ENCODE results near the gene SLMAP.

SLMAP gene

GRCh38 chr3:57756528-57757401, 656 bp downstream of the SLMAP start:
- H3K4me3 ChIP-seq = peak overlapping the region; percentile 85
- DNase-seq (ENCODE audit: low read depth, low spot score) = no peak
- H3K36me3 ChIP-seq (ENCODE audit: insufficient read depth, low read length) = no peaks in the 10 kb centered on the region; the same call in 1 of the 2 replicates
- no peaks in the 10 kb centered on the region for H3K9me3 ChIP-seq (ENCODE audit: low read depth, low read length)
- peak overlapping the region; percentile 91 for H3K9ac ChIP-seq (ENCODE audit: insufficient read length)
- TF ChIP-seq FOXP2 (optimal IDR thresholded peaks at IDR 0.05; ENCODE audit: control extremely low read depth, extremely low read length, insufficient read depth) (no peak), EZH2 (IDR thresholded peaks at IDR 0.05) (no peak), POLR2AphosphoS5 (IDR thresholded peaks at IDR 0.05; ENCODE audit: borderline replicate concordance, low read depth, low read length) (no peak)
- H3K27ac ChIP-seq = no peak overlapping the region

GRCh38 chr3:57757642-57758297, 1.7 kb downstream of the SLMAP start:
- TF ChIP-seq POLR2AphosphoS5 (IDR thresholded peaks at IDR 0.05; ENCODE audit: borderline replicate concordance, low read depth, low read length) (no peak), FOXP2 (optimal IDR thresholded peaks at IDR 0.05; ENCODE audit: control extremely low read depth, extremely low read length, insufficient read depth) (no peak), EZH2 (IDR thresholded peaks at IDR 0.05) (no peak)
- peak overlapping the region; percentile 64 for H3K9ac ChIP-seq (ENCODE audit: insufficient read length)
- peak overlapping the region; percentile 85 for H3K4me3 ChIP-seq
- no peaks in the 10 kb centered on the region; the same call in 1 of the 2 replicates for H3K36me3 ChIP-seq (ENCODE audit: insufficient read depth, low read length)
- no peak overlapping the region for H3K27ac ChIP-seq
- no peaks in the 10 kb centered on the region for H3K9me3 ChIP-seq (ENCODE audit: low read depth, low read length)
- no peak for DNase-seq (ENCODE audit: low read depth, low spot score)

DNA sequence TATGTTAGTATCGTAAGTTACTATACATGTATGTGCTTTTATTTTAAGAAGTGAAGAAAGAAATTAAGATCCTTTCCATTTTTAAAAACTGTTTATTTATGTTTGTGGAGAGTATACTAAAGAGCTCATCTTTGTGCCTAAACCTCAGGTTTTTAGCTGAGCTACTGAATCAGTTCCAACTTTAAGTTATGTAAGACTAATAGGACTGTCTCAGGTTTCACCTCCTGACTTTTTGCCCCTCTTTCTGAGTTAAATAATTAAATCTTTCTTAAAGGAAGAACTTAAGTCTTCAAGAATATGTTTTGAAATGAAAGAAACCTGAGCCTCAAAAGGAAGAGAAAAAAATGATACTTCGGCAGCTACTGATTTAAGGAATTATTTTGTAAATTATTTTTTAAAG, 2.6 kb downstream of the SLMAP start:
- Histone ChIP-seq H3K36me3 (ENCODE audit: insufficient read depth, low read length) (no peaks in the 10 kb centered on the region; the same call in 1 of the 2 replicates), H3K4me3 (peak overlapping the region; percentile 85), H3K9ac (ENCODE audit: insufficient read length) (peak overlapping the region; percentile 64), H3K9me3 (ENCODE audit: low read depth, low read length) (no peaks in the 10 kb centered on the region), H3K27ac (no peak overlapping the region)
- no peak for DNase-seq (ENCODE audit: low read depth, low spot score)
- no peak for TF ChIP-seq EZH2 (IDR thresholded peaks at IDR 0.05)
- TF ChIP-seq POLR2AphosphoS5 (IDR thresholded peaks at IDR 0.05; ENCODE audit: borderline replicate concordance, low read depth, low read length) = no peak
- no peak for TF ChIP-seq FOXP2 (optimal IDR thresholded peaks at IDR 0.05; ENCODE audit: control extremely low read depth, extremely low read length, insufficient read depth)

DNA sequence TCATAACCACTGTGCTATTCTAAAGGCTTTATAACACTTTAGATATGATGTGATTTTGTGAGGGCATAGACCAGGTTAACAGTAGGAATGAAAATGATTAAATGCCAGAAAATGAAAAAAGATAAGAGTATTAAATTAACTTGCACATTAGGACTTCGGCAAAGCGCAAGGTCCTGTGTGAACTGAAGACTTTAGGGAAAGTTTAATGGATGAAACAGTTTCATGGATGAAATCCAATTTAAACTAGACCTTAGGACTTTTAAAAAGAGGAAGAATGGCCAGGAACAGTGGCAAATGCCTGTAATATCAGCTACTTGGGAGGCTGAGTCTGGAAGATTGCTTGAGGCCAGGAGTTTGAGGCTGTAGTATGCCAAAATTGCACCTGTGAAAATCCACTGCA, 8.7 kb downstream of the SLMAP start:
- no peak for DNase-seq (ENCODE audit: low read depth, low spot score)
- no peak overlapping the region for H3K4me3 ChIP-seq
- no peak overlapping the region for H3K27ac ChIP-seq
- no peaks in the 10 kb centered on the region; the same call in 1 of the 2 replicates for H3K36me3 ChIP-seq (ENCODE audit: insufficient read depth, low read length)
- H3K9me3 ChIP-seq (ENCODE audit: low read depth, low read length) = no peaks in the 10 kb centered on the region
- TF ChIP-seq POLR2AphosphoS5 (IDR thresholded peaks at IDR 0.05; ENCODE audit: borderline replicate concordance, low read depth, low read length) = no peak
- no peak for TF ChIP-seq FOXP2 (optimal IDR thresholded peaks at IDR 0.05; ENCODE audit: control extremely low read depth, extremely low read length, insufficient read depth)
- no peak for TF ChIP-seq EZH2 (IDR thresholded peaks at IDR 0.05)
- H3K9ac ChIP-seq (ENCODE audit: insufficient read length) = no peak overlapping the region

DNA sequence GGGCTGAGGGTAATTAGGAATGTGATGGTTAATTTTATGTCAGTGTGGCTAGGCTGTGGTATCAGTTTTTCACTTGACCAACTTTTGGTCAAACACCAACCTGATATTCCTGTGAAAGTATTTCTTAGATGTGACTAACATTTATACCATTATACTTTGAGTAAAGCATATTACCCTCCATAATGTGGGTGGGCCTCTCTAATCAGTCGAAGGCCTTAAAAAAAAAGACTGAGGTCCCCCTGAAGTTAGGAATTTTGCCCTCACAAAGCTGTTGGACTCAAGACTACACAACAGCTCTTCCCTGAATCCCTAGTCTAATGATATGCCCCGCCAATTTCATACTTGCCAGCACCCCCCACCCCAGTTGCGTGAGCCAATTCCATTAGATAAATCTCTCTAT, 12.5 kb downstream of the SLMAP start:
- Histone ChIP-seq H3K36me3 (ENCODE audit: insufficient read depth, low read length) (no peaks in the 10 kb centered on the region), H3K9me3 (ENCODE audit: low read depth, low read length) (no peaks in the 10 kb centered on the region), H3K4me3 (no peak overlapping the region), H3K9ac (ENCODE audit: insufficient read length) (no peak overlapping the region), H3K27ac (no peak overlapping the region)
- no peak for DNase-seq (ENCODE audit: low read depth, low spot score)
- TF ChIP-seq POLR2AphosphoS5 (IDR thresholded peaks at IDR 0.05; ENCODE audit: borderline replicate concordance, low read depth, low read length) (no peak), EZH2 (IDR thresholded peaks at IDR 0.05) (no peak), FOXP2 (optimal IDR thresholded peaks at IDR 0.05; ENCODE audit: control extremely low read depth, extremely low read length, insufficient read depth) (no peak)

DNA sequence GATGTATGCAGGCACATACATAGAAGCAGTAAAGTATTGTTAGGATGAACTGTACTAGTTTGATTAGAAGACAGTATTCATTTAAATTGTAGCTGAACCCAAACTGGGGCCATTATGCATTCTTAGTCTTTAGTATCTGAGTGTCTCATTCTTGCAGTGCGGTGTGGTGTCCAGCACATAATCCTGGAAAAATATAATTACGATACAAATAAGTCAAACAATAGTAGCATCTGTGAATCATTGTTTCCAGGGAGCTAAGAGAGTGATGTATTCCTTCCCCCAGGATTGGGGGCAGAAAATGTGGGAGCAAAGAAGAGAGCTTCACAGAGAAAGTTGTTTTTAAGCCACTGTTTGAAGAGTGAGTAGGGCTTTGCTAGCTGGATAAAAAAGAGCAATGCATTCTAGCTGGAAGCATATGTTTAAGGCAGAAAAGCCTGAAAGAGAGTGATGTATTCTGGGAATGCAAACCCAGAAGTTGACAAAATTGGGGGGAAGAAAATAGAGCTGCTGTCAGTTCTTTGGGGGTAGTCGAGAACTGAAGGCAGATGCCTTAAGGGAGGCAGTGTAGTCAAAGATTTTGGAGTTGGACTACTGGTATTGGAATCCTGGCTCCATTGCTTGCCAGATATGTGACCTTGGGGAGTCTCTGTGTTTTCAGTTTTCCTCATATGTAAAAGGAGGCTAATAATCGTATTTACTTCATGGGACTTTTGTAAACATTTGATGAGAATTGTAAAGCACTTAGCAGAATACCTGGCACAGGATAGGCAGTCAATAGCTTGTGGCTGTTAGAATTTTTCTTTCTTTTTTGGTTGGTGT, 14.1 kb downstream of the SLMAP start:
- no peak overlapping the region for H3K27ac ChIP-seq
- no peaks in the 10 kb centered on the region for H3K9me3 ChIP-seq (ENCODE audit: low read depth, low read length)
- no peak overlapping the region for H3K4me3 ChIP-seq
- DNase-seq (ENCODE audit: low read depth, low spot score) = no peak
- TF ChIP-seq EZH2 (IDR thresholded peaks at IDR 0.05) (no peak), FOXP2 (optimal IDR thresholded peaks at IDR 0.05; ENCODE audit: control extremely low read depth, extremely low read length, insufficient read depth) (no peak)
- H3K36me3 ChIP-seq (ENCODE audit: insufficient read depth, low read length) = no peaks in the 10 kb centered on the region
- H3K9ac ChIP-seq (ENCODE audit: insufficient read length) = no peak overlapping the region

DNA sequence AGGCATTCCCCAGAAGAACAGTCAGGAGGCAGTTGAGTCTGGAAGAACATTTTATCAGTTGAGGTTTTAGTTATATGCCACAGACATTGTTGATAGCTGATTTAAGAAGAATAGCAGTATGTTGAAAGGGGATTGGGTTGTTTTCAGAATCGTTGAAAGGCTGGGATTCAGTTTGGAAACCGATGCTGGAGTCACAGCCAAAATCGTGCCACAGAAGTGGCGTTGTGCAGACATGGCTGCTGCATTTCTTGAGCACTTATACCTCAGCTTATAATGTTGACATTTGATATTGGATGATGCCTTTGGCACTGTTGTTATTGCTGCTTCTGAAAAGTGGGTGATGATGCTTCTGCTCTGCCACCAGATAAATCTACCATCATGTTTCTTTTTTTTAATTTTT, 16.1 kb downstream of the SLMAP start:
- Histone ChIP-seq H3K9me3 (ENCODE audit: low read depth, low read length) (no peaks in the 10 kb centered on the region), H3K4me3 (no peak overlapping the region), H3K9ac (ENCODE audit: insufficient read length) (no peak overlapping the region), H3K36me3 (ENCODE audit: insufficient read depth, low read length) (no peaks in the 10 kb centered on the region), H3K27ac (no peak overlapping the region)
- no peak for DNase-seq (ENCODE audit: low read depth, low spot score)
- TF ChIP-seq FOXP2 (optimal IDR thresholded peaks at IDR 0.05; ENCODE audit: control extremely low read depth, extremely low read length, insufficient read depth) = no peak
- TF ChIP-seq EZH2 (IDR thresholded peaks at IDR 0.05) = no peak
- TF ChIP-seq POLR2AphosphoS5 (IDR thresholded peaks at IDR 0.05; ENCODE audit: borderline replicate concordance, low read depth, low read length) = no peak

DNA sequence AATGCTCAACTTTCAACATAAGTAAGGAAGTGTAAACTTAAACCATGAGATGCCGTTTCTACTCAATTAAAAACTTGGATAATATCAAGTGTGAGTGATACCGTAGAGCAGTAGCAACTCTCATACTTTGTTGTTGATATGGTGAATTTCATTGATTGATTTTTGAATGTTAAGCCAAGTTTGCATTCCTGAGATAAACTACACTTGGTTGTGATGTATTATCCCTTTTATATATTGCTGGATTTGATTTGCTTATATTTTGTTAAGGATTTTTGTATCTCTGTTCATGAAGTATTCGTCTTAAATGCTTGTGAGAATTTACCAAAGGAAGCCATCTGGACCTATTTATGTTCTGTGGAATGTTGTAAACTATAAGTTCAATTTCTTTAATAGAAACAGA, 21.7 kb downstream of the SLMAP start:
- Histone ChIP-seq H3K36me3 (ENCODE audit: insufficient read depth, low read length) (no peaks in the 10 kb centered on the region), H3K27ac (peak overlapping the region; percentile 77), H3K4me3 (peak overlapping the region; percentile 43; the same call in 1 of the 2 replicates), H3K9ac (ENCODE audit: insufficient read length) (no peak overlapping the region), H3K9me3 (ENCODE audit: low read depth, low read length) (no peaks in the 10 kb centered on the region)
- TF ChIP-seq POLR2AphosphoS5 (IDR thresholded peaks at IDR 0.05; ENCODE audit: borderline replicate concordance, low read depth, low read length) (no peak), FOXP2 (optimal IDR thresholded peaks at IDR 0.05; ENCODE audit: control extremely low read depth, extremely low read length, insufficient read depth) (no peak), EZH2 (IDR thresholded peaks at IDR 0.05) (no peak)
- no peak for DNase-seq (ENCODE audit: low read depth, low spot score)
